ENCODE measurements around the gene AGBL3.
A peak's percentile ranks its signal among the peaks of the same experiment; 100 is the strongest.

AGBL3 gene

GRCh38 chr7:135166338-135166990 lies 180.2 kb downstream of the AGBL3 start:
- Histone ChIP-seq H3K27me3 (ENCODE audit: control insufficient read depth, low read length) (no peaks in the 10 kb centered on the region), H3F3A (ENCODE audit: control insufficient read depth, insufficient read depth) (peaks cover 13% of the 10 kb centered on the region), H3K36me3 (ENCODE audit: control insufficient read depth, low read length) (peaks cover 84% of the 10 kb centered on the region), H3K4me3 (ENCODE audit: low read length) (no peak overlapping the region), H3K4me2 (ENCODE audit: low read length) (no peak overlapping the region), H4K20me1 (ENCODE audit: control insufficient read depth, insufficient read depth, low read depth, low read length) (no peaks in the 10 kb centered on the region), H3K9me2 (replicated peaks; ENCODE audit: control insufficient read depth, low read length) (no peaks in the 10 kb centered on the region), H3K79me2 (ENCODE audit: control insufficient read depth, low read length) (peaks cover 40% of the 10 kb centered on the region), H3K4me1 (ENCODE audit: control insufficient read depth, low read length) (peaks cover 22% of the 10 kb centered on the region), H3K27ac (ENCODE audit: low read depth, low read length) (no peak overlapping the region), H3K9me3 (ENCODE audit: control insufficient read depth, insufficient read depth, low read length) (peaks cover 14% of the 10 kb centered on the region)
- no peak for TF ChIP-seq CTCF (IDR thresholded peaks at IDR 0.05; ENCODE audit: low read depth, low read length, poor library complexity, severe bottlenecking)
- no peak for TF ChIP-seq EZH2phosphoT487 (IDR thresholded peaks at IDR 0.05; ENCODE audit: borderline replicate concordance, low read length)

- no peaks in the 10 kb centered on the region for H3K27me3 ChIP-seq (ENCODE audit: control insufficient read depth, low read length)
- H3K36me3 ChIP-seq (ENCODE audit: control insufficient read depth, low read length): peaks cover 74% of the 10 kb centered on the region
- H3K4me1 ChIP-seq (ENCODE audit: control insufficient read depth, low read length): peaks cover 22% of the 10 kb centered on the region
- H3F3A ChIP-seq (ENCODE audit: control insufficient read depth, insufficient read depth): peaks cover 13% of the 10 kb centered on the region
- peaks cover 6% of the 10 kb centered on the region for H3K9me3 ChIP-seq (ENCODE audit: control insufficient read depth, insufficient read depth, low read length)
- TF ChIP-seq CTCF (IDR thresholded peaks at IDR 0.05; ENCODE audit: low read depth, low read length, poor library complexity, severe bottlenecking) (no peak), EZH2phosphoT487 (IDR thresholded peaks at IDR 0.05; ENCODE audit: borderline replicate concordance, low read length) (no peak)
- H3K9me2 ChIP-seq (replicated peaks; ENCODE audit: control insufficient read depth, low read length): no peaks in the 10 kb centered on the region
- H3K27ac ChIP-seq (ENCODE audit: low read depth, low read length): no peak overlapping the region
- H3K4me3 ChIP-seq (ENCODE audit: low read length): no peak overlapping the region
- H3K4me2 ChIP-seq (ENCODE audit: low read length): 0 out of 2 replicates have a peak overlapping the region, but pooled peaks have one; percentile 4
- H4K20me1 ChIP-seq (ENCODE audit: control insufficient read depth, insufficient read depth, low read depth, low read length): no peaks in the 10 kb centered on the region
- peaks cover 50% of the 10 kb centered on the region for H3K79me2 ChIP-seq (ENCODE audit: control insufficient read depth, low read length)
Measured at GRCh38 chr7:135167365-135167917, 181.1 kb downstream of the AGBL3 start.

- Histone ChIP-seq H3F3A (ENCODE audit: control insufficient read depth, insufficient read depth) (peaks cover 9% of the 10 kb centered on the region), H3K9me2 (replicated peaks; ENCODE audit: control insufficient read depth, low read length) (no peaks in the 10 kb centered on the region), H3K27me3 (ENCODE audit: control insufficient read depth, low read length) (no peaks in the 10 kb centered on the region), H3K27ac (ENCODE audit: low read depth, low read length) (no peak overlapping the region), H3K79me2 (ENCODE audit: control insufficient read depth, low read length) (peaks cover 55% of the 10 kb centered on the region), H3K9me3 (ENCODE audit: control insufficient read depth, insufficient read depth, low read length) (peaks cover under 1% of the 10 kb centered on the region; the same call in 1 of the 2 replicates), H3K4me2 (ENCODE audit: low read length) (no peak overlapping the region), H4K20me1 (ENCODE audit: control insufficient read depth, insufficient read depth, low read depth, low read length) (no peaks in the 10 kb centered on the region), H3K4me3 (ENCODE audit: low read length) (no peak overlapping the region), H3K36me3 (ENCODE audit: control insufficient read depth, low read length) (peaks cover 68% of the 10 kb centered on the region), H3K4me1 (ENCODE audit: control insufficient read depth, low read length) (peaks cover 22% of the 10 kb centered on the region)
- no peak for TF ChIP-seq CTCF (IDR thresholded peaks at IDR 0.05; ENCODE audit: low read depth, low read length, poor library complexity, severe bottlenecking)
- no peak for TF ChIP-seq EZH2phosphoT487 (IDR thresholded peaks at IDR 0.05; ENCODE audit: borderline replicate concordance, low read length)
Measured at GRCh38 chr7:135168001-135168400, 181.7 kb downstream of the AGBL3 start.

Data from DOHH2 (cell line).